DND-41 (cell line): ENCODE measurements around the gene ANKRD49.

Experiments
- CTCF ChIP-seq: IDR thresholded peaks from 2 replicates; pipeline ENCODE4 v1.5.1; 2012; ENCODE audit warnings: borderline replicate concordance, low read length, moderate library complexity, mild to moderate bottlenecking; ENCODE audit not compliant: poor library complexity, severe bottlenecking; ENCODE audit errors: extremely low read depth
- EZH2 ChIP-seq: IDR thresholded peaks from 3 replicates; pipeline ENCODE4 v1.6.1; 2012; ENCODE audit warnings: borderline replicate concordance, low read depth, mild to moderate bottlenecking, moderate library complexity, low read length, inconsistent platforms; ENCODE audit not compliant: severe bottlenecking

DNA sequence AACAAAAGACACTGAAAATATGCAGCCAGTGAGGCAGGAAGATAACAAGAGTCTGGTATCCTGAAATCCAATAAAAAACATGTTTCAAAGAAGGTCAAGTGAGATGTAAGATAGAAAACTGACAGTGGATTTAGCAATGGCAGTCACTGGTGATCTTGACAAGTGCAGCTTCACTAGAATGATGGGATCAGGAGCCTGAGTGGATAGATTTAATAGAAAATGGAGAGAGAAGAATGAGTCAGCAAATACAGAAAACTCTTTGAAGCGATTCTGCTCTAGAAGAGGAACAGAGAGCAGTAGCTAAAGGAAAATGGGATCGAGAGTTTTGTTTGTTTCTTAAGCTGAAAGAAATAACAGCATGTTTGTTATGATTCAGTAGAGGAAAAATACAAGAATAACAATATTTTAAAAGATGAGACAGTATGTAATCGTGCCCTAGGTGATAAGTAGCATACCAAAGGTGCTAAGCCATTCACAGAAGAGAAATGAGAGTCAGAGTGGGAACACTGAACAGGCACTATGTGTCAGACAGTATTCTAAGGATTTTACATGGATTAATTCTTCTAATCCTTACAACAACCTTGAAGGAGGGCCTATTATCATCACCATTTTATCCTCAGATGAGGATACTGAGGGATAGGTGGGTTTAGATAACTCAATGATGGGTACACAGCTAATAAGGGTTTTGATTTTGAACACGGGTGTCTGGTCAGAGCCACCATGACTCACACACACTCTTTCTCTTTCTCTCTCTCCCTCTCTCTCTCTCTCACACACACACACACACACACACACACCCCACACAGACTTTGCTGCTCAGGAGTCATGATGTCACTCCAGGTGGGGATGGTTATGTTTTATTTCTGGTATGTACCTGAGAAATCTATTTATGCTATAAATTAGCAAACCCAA lies 36.4 kb upstream of the ANKRD49 start:
- TF ChIP-seq CTCF (no peak), EZH2 (no peak)
